ENCODE results near the gene KCNJ6. TPM values are rescaled to one million over a fixed set of nuclear protein-coding genes. Genes with fewer than 3 reads are reported as not detected.

KCNJ6 gene
- total RNA-seq, 1 experiment from 2014 or later, result 1.2 TPM

DNA sequence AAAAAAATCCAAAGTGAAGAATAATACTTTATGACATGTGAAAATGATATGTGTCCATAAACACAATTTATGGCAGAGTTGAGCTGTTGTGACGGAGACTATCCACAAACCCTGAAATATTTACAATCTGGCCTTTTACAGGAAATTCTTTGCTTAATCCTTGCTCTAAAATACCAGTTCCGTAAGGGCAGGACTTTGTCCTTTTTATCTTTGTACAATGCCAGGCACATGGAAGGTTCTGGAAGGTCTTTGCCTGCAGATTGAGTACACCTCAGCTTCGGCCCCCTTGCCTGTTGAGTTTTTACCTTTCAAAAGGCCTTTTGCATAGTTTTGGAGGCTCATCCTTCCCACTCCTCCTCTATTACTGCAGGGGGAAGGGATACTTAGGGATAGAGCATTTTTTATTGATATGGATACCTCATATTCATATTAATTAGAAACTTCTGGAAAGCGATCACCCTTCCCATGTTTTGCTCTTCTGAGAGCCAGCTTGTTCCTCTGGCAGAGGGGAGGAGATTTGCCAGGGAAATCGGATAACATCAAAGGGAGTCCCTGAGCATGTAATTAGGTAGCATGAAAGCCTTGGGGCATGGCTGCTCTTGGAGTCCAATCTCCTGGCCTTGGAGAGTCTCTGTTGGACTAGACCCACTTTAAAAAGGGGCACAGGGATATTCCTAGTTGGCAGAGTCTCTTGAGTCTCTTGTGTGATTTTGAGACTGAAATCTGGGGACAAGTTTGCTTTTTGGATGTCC is 217.1 kb downstream of the KCNJ6 start:
- Histone ChIP-seq H3K79me2 (ENCODE audit: insufficient read depth, low read length) (no peaks in the 10 kb centered on the region), H3K23me2 (ENCODE audit: insufficient read length, low read depth, low read length, poor library complexity, severe bottlenecking) (no peaks in the 10 kb centered on the region), H3K18ac (ENCODE audit: insufficient read length, low read depth, low read length) (no peak overlapping the region), H4K8ac (replicated peaks; ENCODE audit: insufficient read length, low read depth, low read length) (no peak overlapping the region), H3K9me3 (ENCODE audit: control insufficient read depth, low read depth, low read length) (peaks cover 12% of the 10 kb centered on the region), H4K5ac (ENCODE audit: insufficient read length, low read depth, low read length) (no peak overlapping the region), H4K20me1 (ENCODE audit: control insufficient read depth, insufficient read depth, insufficient read length) (no peaks in the 10 kb centered on the region), H2BK15ac (ENCODE audit: low read depth, low read length) (no peak overlapping the region), H3K14ac (ENCODE audit: insufficient read depth, low read length) (no peak overlapping the region), H2BK5ac (ENCODE audit: insufficient read length, low read length) (no peak overlapping the region), H2BK20ac (ENCODE audit: low read depth, low read length, poor library complexity, severe bottlenecking) (no peak overlapping the region), H2AK5ac (ENCODE audit: insufficient read length, low read length) (no peak overlapping the region), H3K4me1 (ENCODE audit: insufficient read depth, low read length) (no peaks in the 10 kb centered on the region), H3K4me2 (ENCODE audit: insufficient read depth, insufficient read length, low read length) (no peak overlapping the region), H3K27ac (ENCODE audit: insufficient read length, low read depth, low read length) (no peak overlapping the region), H2AFZ (ENCODE audit: low read length) (no peak overlapping the region), H3T11ph (ENCODE audit: low read length) (no peak overlapping the region), H2BK12ac (ENCODE audit: insufficient read length, low read depth, low read length) (no peak overlapping the region), H4K91ac (ENCODE audit: insufficient read length, low read depth, low read length) (no peak overlapping the region), H2BK120ac (ENCODE audit: low read depth, low read length, poor library complexity, severe bottlenecking) (no peak overlapping the region), H3K56ac (ENCODE audit: insufficient read length, low read depth, low read length) (no peak overlapping the region), H3K4ac (ENCODE audit: low read depth, low read length) (no peak overlapping the region), H3K23ac (ENCODE audit: insufficient read length, low read depth, low read length) (no peak overlapping the region), H3K9ac (ENCODE audit: extremely low read depth, insufficient read length, low read length) (no peak overlapping the region), H3K27me3 (ENCODE audit: insufficient read depth, low read length) (no peaks in the 10 kb centered on the region; the same call in 1 of the 2 replicates), H3K79me1 (ENCODE audit: insufficient read depth, low read depth, low read length, poor library complexity, severe bottlenecking) (no peaks in the 10 kb centered on the region)
- TF ChIP-seq, protein P1, sequence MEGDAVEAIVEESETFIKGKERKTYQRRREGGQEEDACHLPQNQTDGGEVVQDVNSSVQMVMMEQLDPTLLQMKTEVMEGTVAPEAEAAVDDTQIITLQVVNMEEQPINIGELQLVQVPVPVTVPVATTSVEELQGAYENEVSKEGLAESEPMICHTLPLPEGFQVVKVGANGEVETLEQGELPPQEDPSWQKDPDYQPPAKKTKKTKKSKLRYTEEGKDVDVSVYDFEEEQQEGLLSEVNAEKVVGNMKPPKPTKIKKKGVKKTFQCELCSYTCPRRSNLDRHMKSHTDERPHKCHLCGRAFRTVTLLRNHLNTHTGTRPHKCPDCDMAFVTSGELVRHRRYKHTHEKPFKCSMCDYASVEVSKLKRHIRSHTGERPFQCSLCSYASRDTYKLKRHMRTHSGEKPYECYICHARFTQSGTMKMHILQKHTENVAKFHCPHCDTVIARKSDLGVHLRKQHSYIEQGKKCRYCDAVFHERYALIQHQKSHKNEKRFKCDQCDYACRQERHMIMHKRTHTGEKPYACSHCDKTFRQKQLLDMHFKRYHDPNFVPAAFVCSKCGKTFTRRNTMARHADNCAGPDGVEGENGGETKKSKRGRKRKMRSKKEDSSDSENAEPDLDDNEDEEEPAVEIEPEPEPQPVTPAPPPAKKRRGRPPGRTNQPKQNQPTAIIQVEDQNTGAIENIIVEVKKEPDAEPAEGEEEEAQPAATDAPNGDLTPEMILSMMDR (conservative IDR thresholded peaks at IDR 0.05), result no peak
- no peak for DNase-seq
- Mint-ChIP-seq H3K36me3 (ENCODE audit: insufficient read depth in 1 of 3, low read depth in 3 of 3) (peaks cover 2 to 15% (median 7%) of the 10 kb centered on the region in 3 experiments), H3K4me1 (no peaks in the 10 kb centered on the region), H3K4me3 (no peak overlapping the region), H3K27me3 (ENCODE audit: low read depth) (no peaks in the 10 kb centered on the region; the same call in 1 of the 2 replicates), H3K27ac (no peak overlapping the region), H3K9me3 (peaks cover 13 to 21% of the 10 kb centered on the region in 2 experiments)
- no CpG with 5 or more reads among the region's 5 CpGs for WGBS (ENCODE audit: extremely low coverage, insufficient read length, low lambda C conversion rate)

All from H9 (cell line).